ENCODE measurements around the gene RIPK1.
"Not testable (repeated sequence)": the region's sequence is repeated elsewhere in the genome, so short reads cannot be mapped to it uniquely, and the experiment has no call there.

The RIPK1 gene

GRCh38 chr6:3068329-3069214 is at the start of gene RIPK1:
Gene RIPK1 (plus strand): TSS chr6:3068494. CDS start chr6:3076824, 8,330 bp downstream.
- Mint-ChIP-seq H3K27me3 (ENCODE audit: low read depth) (no peaks in the 10 kb centered on the region), H3K36me3 (ENCODE audit: low read depth) (peaks cover 21% of the 10 kb centered on the region), H3K4me1 (ENCODE audit: low read depth) (peaks cover 55% of the 10 kb centered on the region), H3K27ac (peak within 1 kb of the TSS; percentile 97), H3K4me3 (peak within 1 kb of the TSS; percentile 95), H3K9me3 (no peaks in the 10 kb centered on the region)

- peaks cover 22% of the 10 kb centered on the region for H3K4me1 Mint-ChIP-seq (ENCODE audit: low read depth)
- H3K27ac Mint-ChIP-seq = no peak overlapping the region
- no peaks in the 10 kb centered on the region for H3K27me3 Mint-ChIP-seq (ENCODE audit: low read depth)
- peaks cover 44% of the 10 kb centered on the region for H3K36me3 Mint-ChIP-seq (ENCODE audit: low read depth)
- H3K9me3 Mint-ChIP-seq = no peaks in the 10 kb centered on the region
- H3K4me3 Mint-ChIP-seq = no peak overlapping the region
Measured at GRCh38 chr6:3019065-3019464, 49.2 kb upstream of the RIPK1 start.

- Mint-ChIP-seq H3K27me3 (ENCODE audit: low read depth) (no peaks in the 10 kb centered on the region), H3K9me3 (no peaks in the 10 kb centered on the region), H3K4me3 (no peak overlapping the region), H3K27ac (peak overlapping the region; percentile 35), H3K4me1 (ENCODE audit: low read depth) (peaks cover 26% of the 10 kb centered on the region), H3K36me3 (ENCODE audit: low read depth) (peaks cover 38% of the 10 kb centered on the region)
Measured at GRCh38 chr6:3019749-3020320, 48.5 kb upstream of the RIPK1 start.

GRCh38 chr6:3020976-3021598 is 47.2 kb upstream of the RIPK1 start:
- not testable (repeated sequence) for H3K27me3 Mint-ChIP-seq (ENCODE audit: low read depth); H3K9me3 Mint-ChIP-seq; H3K4me3 Mint-ChIP-seq; H3K27ac Mint-ChIP-seq
- H3K4me1 Mint-ChIP-seq (ENCODE audit: low read depth) = peaks cover 34% of the 10 kb centered on the region
- peaks cover 30% of the 10 kb centered on the region for H3K36me3 Mint-ChIP-seq (ENCODE audit: low read depth)

- Mint-ChIP-seq H3K4me1 (ENCODE audit: low read depth) (peaks cover 45% of the 10 kb centered on the region), H3K9me3 (no peaks in the 10 kb centered on the region), H3K4me3 (peak overlapping the region; percentile 93), H3K27ac (peak overlapping the region; percentile 97), H3K36me3 (ENCODE audit: low read depth) (peaks cover 30% of the 10 kb centered on the region), H3K27me3 (ENCODE audit: low read depth) (no peaks in the 10 kb centered on the region)
Measured at GRCh38 chr6:3022765-3023662, 45.3 kb upstream of the RIPK1 start.

GRCh38 chr6:3023663-3024483 is 44.4 kb upstream of the RIPK1 start:
- H3K27me3 Mint-ChIP-seq (ENCODE audit: low read depth) = no peaks in the 10 kb centered on the region
- peaks cover 28% of the 10 kb centered on the region for H3K36me3 Mint-ChIP-seq (ENCODE audit: low read depth)
- H3K4me3 Mint-ChIP-seq = peak overlapping the region; percentile 93
- no peaks in the 10 kb centered on the region for H3K9me3 Mint-ChIP-seq
- H3K4me1 Mint-ChIP-seq (ENCODE audit: low read depth) = peaks cover 49% of the 10 kb centered on the region
- H3K27ac Mint-ChIP-seq = peak overlapping the region; percentile 97

- H3K27ac Mint-ChIP-seq = peak overlapping the region; percentile 96
- peaks cover 43% of the 10 kb centered on the region for H3K4me1 Mint-ChIP-seq (ENCODE audit: low read depth)
- peak overlapping the region; percentile 71 for H3K4me3 Mint-ChIP-seq
- H3K9me3 Mint-ChIP-seq = no peaks in the 10 kb centered on the region
- peaks cover 23% of the 10 kb centered on the region for H3K27me3 Mint-ChIP-seq (ENCODE audit: low read depth)
- H3K36me3 Mint-ChIP-seq (ENCODE audit: low read depth) = peaks cover 11% of the 10 kb centered on the region
Measured at GRCh38 chr6:3026791-3027626, 41.3 kb upstream of the RIPK1 start.

GRCh38 chr6:3028156-3028555 is 40.1 kb upstream of the RIPK1 start:
- not testable (repeated sequence) for H3K9me3 Mint-ChIP-seq; H3K4me3 Mint-ChIP-seq; H3K27ac Mint-ChIP-seq; H3K36me3 Mint-ChIP-seq (ENCODE audit: low read depth)
- H3K4me1 Mint-ChIP-seq (ENCODE audit: low read depth) = peaks cover 41% of the 10 kb centered on the region
- peaks cover 31% of the 10 kb centered on the region for H3K27me3 Mint-ChIP-seq (ENCODE audit: low read depth)

GRCh38 chr6:3031857-3032640 is 36.2 kb upstream of the RIPK1 start:
- Mint-ChIP-seq H3K4me1 (ENCODE audit: low read depth) (peaks cover 11% of the 10 kb centered on the region), H3K4me3 (no peak overlapping the region), H3K36me3 (ENCODE audit: low read depth) (peaks cover 7% of the 10 kb centered on the region), H3K9me3 (peaks cover 9% of the 10 kb centered on the region), H3K27ac (no peak overlapping the region), H3K27me3 (ENCODE audit: low read depth) (peaks cover 62% of the 10 kb centered on the region)

GRCh38 chr6:3032986-3033385 is 35.3 kb upstream of the RIPK1 start:
- H3K4me3 Mint-ChIP-seq = no peak overlapping the region
- peaks cover 70% of the 10 kb centered on the region for H3K27me3 Mint-ChIP-seq (ENCODE audit: low read depth)
- H3K36me3 Mint-ChIP-seq (ENCODE audit: low read depth) = peaks cover 7% of the 10 kb centered on the region
- no peak overlapping the region for H3K27ac Mint-ChIP-seq
- peaks cover 9% of the 10 kb centered on the region for H3K9me3 Mint-ChIP-seq
- peaks cover 9% of the 10 kb centered on the region for H3K4me1 Mint-ChIP-seq (ENCODE audit: low read depth)

GRCh38 chr6:3033652-3034051 is 34.6 kb upstream of the RIPK1 start:
- Mint-ChIP-seq H3K9me3 (peaks cover 9% of the 10 kb centered on the region), H3K36me3 (ENCODE audit: low read depth) (peaks cover 5% of the 10 kb centered on the region), H3K4me3 (no peak overlapping the region), H3K27me3 (ENCODE audit: low read depth) (peaks cover 74% of the 10 kb centered on the region), H3K27ac (no peak overlapping the region), H3K4me1 (ENCODE audit: low read depth) (peaks cover 5% of the 10 kb centered on the region)

GRCh38 chr6:3035397-3035796 is 32.9 kb upstream of the RIPK1 start:
- Mint-ChIP-seq H3K36me3 (ENCODE audit: low read depth) (peaks cover 5% of the 10 kb centered on the region), H3K27me3 (ENCODE audit: low read depth) (peaks cover 62% of the 10 kb centered on the region), H3K4me3 (no peak overlapping the region), H3K9me3 (peaks cover 9% of the 10 kb centered on the region), H3K27ac (no peak overlapping the region), H3K4me1 (ENCODE audit: low read depth) (peaks cover 5% of the 10 kb centered on the region)
